A172 (cell line): ENCODE data around the gene ACSF2. TPM values are rescaled to one million over a fixed set of nuclear protein-coding genes. Genes with fewer than 3 reads are reported as not detected.
"Not testable (repeated sequence)": the region's sequence is repeated elsewhere in the genome, so short reads cannot be mapped to it uniquely, and the experiment has no call there.

Experiments used
- DNase-seq: peaks from one replicate; pipeline ENCODE4 v3.0.0-alpha.2; 2015; ENCODE audit warnings: low spot score
- total RNA-seq: library from RNA; depleted of rRNA; stranded (reverse); fragments of >200 nt; shearing (Covaris generic); gene quantifications from 2 replicates; pipeline ENCODE4 v1.2.3, GENCODE V29; 2014

The ACSF2 gene
- total RNA-seq, 1 experiment from 2014 or later = 41.0 TPM

GRCh38 chr17:50462446-50462845 is 36.4 kb downstream of the ACSF2 start:
- DNase-seq = no peak

- no peak for DNase-seq
Observed at GRCh38 chr17:50464121-50464520, 38.1 kb downstream of the ACSF2 start.

GRCh38 chr17:50464736-50465135 is 38.7 kb downstream of the ACSF2 start:
- DNase-seq = no peak

GRCh38 chr17:50465171-50465570 is 39.2 kb downstream of the ACSF2 start:
- no peak for DNase-seq

GRCh38 chr17:50465635-50466034 is 39.6 kb downstream of the ACSF2 start:
- DNase-seq = no peak

- DNase-seq = no peak
Observed at GRCh38 chr17:50466371-50467113, 40.5 kb downstream of the ACSF2 start.

GRCh38 chr17:50467114-50467854 is 41.3 kb downstream of the ACSF2 start:
- DNase-seq = no peak

GRCh38 chr17:50467855-50468303 is 41.9 kb downstream of the ACSF2 start:
- no peak for DNase-seq

- DNase-seq = no peak
Observed at GRCh38 chr17:50468304-50469207, 42.5 kb downstream of the ACSF2 start, which contains the start of gene CHAD. Gene CHAD, minus strand, starts transcription at chr17:50468880. Its CDS starts 67 bp downstream, at chr17:50468813.

- DNase-seq = no peak
Observed at GRCh38 chr17:50469208-50469605, 43.2 kb downstream of the ACSF2 start.

GRCh38 chr17:50469671-50470305 is 43.8 kb downstream of the ACSF2 start:
- DNase-seq = no peak

GRCh38 chr17:50470426-50470825 is 44.4 kb downstream of the ACSF2 start:
- DNase-seq = no peak

- no peak for DNase-seq
Observed at GRCh38 chr17:50471009-50471905, 45.2 kb downstream of the ACSF2 start.

- no peak for DNase-seq
Observed at GRCh38 chr17:50472286-50472685, 46.3 kb downstream of the ACSF2 start.

GRCh38 chr17:50472761-50473161 is 46.7 kb downstream of the ACSF2 start:
- not testable (repeated sequence) for DNase-seq

- DNase-seq = no peak
Observed at GRCh38 chr17:50473901-50474300, 47.9 kb downstream of the ACSF2 start.

- no peak for DNase-seq
Observed at GRCh38 chr17:50474523-50474922, 48.5 kb downstream of the ACSF2 start.

- DNase-seq = no peak
Observed at GRCh38 chr17:50475362-50475761, 49.3 kb downstream of the ACSF2 start.

- not testable (repeated sequence) for DNase-seq
Observed at GRCh38 chr17:50475775-50476544, 49.9 kb downstream of the ACSF2 start.
